Testis (tissue), 3 donors: Measurements from ENCODE around the gene PAPPA2. TPM values are rescaled to one million over a fixed set of nuclear protein-coding genes. Genes with fewer than 3 reads are reported as not detected.

Experiments
- DNase-seq: peaks from one replicate; pipeline ENCODE4 v3.0.0-alpha.2; 2019
- H3K27ac ChIP-seq, 2 donors: fragments of 200-600 bp; sonication (generic); one replicate each; pipeline ENCODE4 v1.5.1; 2019
- H3K27me3 ChIP-seq: fragments of 200-600 bp; sonication (generic); one replicate; pipeline ENCODE4 v1.5.1; 2019
- H3K36me3 ChIP-seq: fragments of 200-600 bp; sonication (generic); one replicate; pipeline ENCODE4 v1.5.1; 2017; ENCODE audit warnings: low read depth; ENCODE audit errors: missing control alignments
- H3K4me1 ChIP-seq: fragments of 200-600 bp; sonication (generic); one replicate; pipeline ENCODE4 v1.5.1; 2019
- H3K4me3 ChIP-seq, 2 donors: fragments of 200-600 bp; sonication (generic); one replicate each; pipeline ENCODE4 v1.5.1; 2017 to 2019
- H3K9me3 ChIP-seq: fragments of 200-600 bp; sonication (generic); one replicate; pipeline ENCODE4 v1.5.1; 2017
- CTCF ChIP-seq, 3 experiments: fragments of 450-650 bp in 2 of 3; fragments of 200-600 bp in 1 of 3; sonication (generic) in 1 of 3; IDR thresholded peaks; one replicate each; pipeline ENCODE4 v1.5.1; 2016 to 2019; ENCODE audit warnings: antibody characterized with exemption in 3 of 3, mild to moderate bottlenecking in 2 of 3, moderate library complexity in 1 of 3
- POLR2A ChIP-seq: fragments of 450-650 bp; IDR thresholded peaks from one replicate; pipeline ENCODE4 v1.6.1; 2017; ENCODE audit warnings: antibody characterized with exemption, mild to moderate bottlenecking, moderate library complexity
- WGBS, 2 donors: methylation state at CpG; one replicate each; pipeline ENCODE4 v1.1.5; 2018; 5-methylcytosine and 5-hydroxymethylcytosine counted together
- intact Hi-C: fragments of 100-400 bp; cut with DNase I; formaldehyde crosslinking; loops from one replicate; pipeline ENCODE4 v1.15.1; 2023; ENCODE audit warnings: low total_unique reads
- polyA plus RNA-seq: library from polyadenylated mRNA; stranded (reverse); fragments of 350-450 nt; fragmentation: Illumina TruSeq; extraction: RNeasy Lipid Tissue Mini Kit (QIAGEN cat#74804); gene quantifications from one replicate; pipeline ENCODE4 v1.2.3, GENCODE V29; 2014; ENCODE audit warnings: low read depth, low replicate concordance; ENCODE audit not compliant: insufficient read depth
- total RNA-seq, 2 donors: library from RNA; depleted of rRNA; stranded (reverse); fragments of >200 nt; gene quantifications; one replicate each; pipeline ENCODE4 v1.2.3, GENCODE V29; 2016

PAPPA2 gene
- total and polyA plus RNA-seq, 3 donors from 2014 or later = 0.80 to 2.2 (median 2.2) TPM

GRCh38 chr1:176566004-176566975 lies 103.3 kb downstream of the PAPPA2 start:
- H3K27ac ChIP-seq = no peak overlapping the region
- no peak for DNase-seq
- no peaks in the 10 kb centered on the region for H3K9me3 ChIP-seq
- no peaks in the 10 kb centered on the region for H3K27me3 ChIP-seq
- WGBS, 2 donors = 28 to 31% methylated on average over 2 of the region's 2 CpGs
- no peak for TF ChIP-seq POLR2A
- no peak for TF ChIP-seq CTCF (IDR thresholded peaks at IDR 0.05)
- H3K36me3 ChIP-seq = no peaks in the 10 kb centered on the region
- intact Hi-C loops = no loop called here
- no peaks in the 10 kb centered on the region for H3K4me1 ChIP-seq
- no peak overlapping the region for H3K4me3 ChIP-seq

GRCh38 chr1:176567190-176567794 lies 104.3 kb downstream of the PAPPA2 start:
- no peaks in the 10 kb centered on the region for H3K36me3 ChIP-seq
- intact Hi-C loops = no loop called here
- H3K27ac ChIP-seq = no peak overlapping the region
- no peaks in the 10 kb centered on the region for H3K4me1 ChIP-seq
- no peak for TF ChIP-seq CTCF (IDR thresholded peaks at IDR 0.05)
- TF ChIP-seq POLR2A = no peak
- WGBS, 2 donors = 67 to 70% methylated on average over 3 of the region's 3 CpGs
- no peaks in the 10 kb centered on the region for H3K9me3 ChIP-seq
- DNase-seq = no peak
- H3K4me3 ChIP-seq = no peak overlapping the region
- H3K27me3 ChIP-seq = no peaks in the 10 kb centered on the region

- Histone ChIP-seq H3K4me3 (no peak overlapping the region), H3K36me3 (no peaks in the 10 kb centered on the region), H3K9me3 (no peaks in the 10 kb centered on the region), H3K4me1 (no peaks in the 10 kb centered on the region), H3K27me3 (no peaks in the 10 kb centered on the region), H3K27ac (no peak overlapping the region)
- DNase-seq = no peak
- no peak for TF ChIP-seq CTCF (IDR thresholded peaks at IDR 0.05)
- 57 to 64% methylated on average over 1 of the region's 1 CpG for WGBS, 2 donors
- intact Hi-C loops = no loop called here
Measured at GRCh38 chr1:176568185-176568584, 105.2 kb downstream of the PAPPA2 start.

- Histone ChIP-seq H3K4me3 (no peak overlapping the region), H3K9me3 (no peaks in the 10 kb centered on the region), H3K27ac (no peak overlapping the region), H3K27me3 (no peaks in the 10 kb centered on the region), H3K4me1 (no peaks in the 10 kb centered on the region), H3K36me3 (no peaks in the 10 kb centered on the region)
- intact Hi-C loops = loop anchor here (10.0 kb wide), 1 partner anchor 270 kb away; no protein-coding TSS in a partner anchor
- no peak for DNase-seq
- TF ChIP-seq CTCF (IDR thresholded peaks at IDR 0.05) (no peak), POLR2A (no peak)
- whole genome bisulfite sequencing, 2 donors = 84 to 96% methylated on average over 2 of the region's 2 CpGs
Measured at GRCh38 chr1:176574756-176575155, 111.8 kb downstream of the PAPPA2 start.
